ENCODE results near the gene C4orf50.

C4orf50 gene

DNA sequence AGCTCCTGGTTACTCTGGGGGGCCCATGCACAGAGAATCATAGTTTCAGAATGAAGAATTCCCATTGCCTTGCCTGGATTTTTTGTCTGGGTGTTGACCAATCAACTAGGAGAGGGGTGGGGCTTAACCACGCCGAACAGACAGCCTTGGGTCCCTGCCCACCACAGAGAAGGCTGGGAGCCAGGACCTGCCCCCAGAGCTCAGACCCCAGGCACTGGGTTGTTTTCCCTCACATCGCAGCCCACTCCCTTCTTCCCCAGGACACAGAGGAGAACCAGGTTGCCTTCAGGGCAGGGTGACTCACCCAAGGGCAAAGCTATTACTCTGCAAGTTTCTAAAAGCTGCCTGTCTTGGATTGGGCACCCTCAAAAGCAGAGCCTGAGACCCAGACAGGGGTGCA is 102.0 kb downstream of the C4orf50 start:
- no peak for DNase-seq

DNA sequence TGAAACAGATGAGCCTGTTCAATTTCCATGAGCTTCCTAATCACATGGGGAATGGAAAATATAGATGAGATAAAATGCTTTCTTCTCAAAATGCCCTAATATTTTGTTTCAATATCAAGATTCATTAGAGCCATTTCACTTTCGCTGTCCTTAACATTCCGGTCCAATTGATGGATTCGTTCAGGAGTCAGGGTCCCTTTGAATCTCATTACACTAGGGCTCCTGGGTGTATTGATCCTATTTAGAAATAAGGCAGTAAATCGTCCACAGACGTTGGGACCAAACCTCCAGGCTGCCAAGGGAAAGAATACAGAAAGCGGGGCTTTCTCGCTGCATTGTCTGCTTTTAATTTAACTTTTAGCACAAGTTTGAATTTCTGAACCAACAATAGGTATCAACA is 104.8 kb downstream of the C4orf50 start:
- DNase-seq: no peak

DNA sequence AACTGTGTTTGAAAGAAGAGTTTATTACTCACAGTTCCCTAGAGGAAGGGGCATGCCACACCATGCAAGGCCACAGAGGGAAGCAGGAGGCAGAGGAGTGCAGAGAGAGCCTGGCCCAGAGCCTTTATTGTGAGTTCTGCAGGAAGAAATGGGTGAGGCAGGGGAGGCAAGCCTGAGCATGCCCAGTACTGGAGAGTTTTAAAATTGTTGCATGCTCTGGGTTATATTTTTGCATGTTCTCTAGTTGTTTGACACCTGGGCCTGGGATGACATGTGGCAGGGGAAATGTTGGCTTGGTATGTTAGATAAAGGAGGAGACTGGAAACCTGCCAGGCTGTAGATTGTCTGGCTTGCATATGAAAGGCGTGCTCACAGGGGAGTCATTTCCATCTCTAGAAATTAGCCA is 105.6 kb downstream of the C4orf50 start:
- DNase-seq: no peak

DNA sequence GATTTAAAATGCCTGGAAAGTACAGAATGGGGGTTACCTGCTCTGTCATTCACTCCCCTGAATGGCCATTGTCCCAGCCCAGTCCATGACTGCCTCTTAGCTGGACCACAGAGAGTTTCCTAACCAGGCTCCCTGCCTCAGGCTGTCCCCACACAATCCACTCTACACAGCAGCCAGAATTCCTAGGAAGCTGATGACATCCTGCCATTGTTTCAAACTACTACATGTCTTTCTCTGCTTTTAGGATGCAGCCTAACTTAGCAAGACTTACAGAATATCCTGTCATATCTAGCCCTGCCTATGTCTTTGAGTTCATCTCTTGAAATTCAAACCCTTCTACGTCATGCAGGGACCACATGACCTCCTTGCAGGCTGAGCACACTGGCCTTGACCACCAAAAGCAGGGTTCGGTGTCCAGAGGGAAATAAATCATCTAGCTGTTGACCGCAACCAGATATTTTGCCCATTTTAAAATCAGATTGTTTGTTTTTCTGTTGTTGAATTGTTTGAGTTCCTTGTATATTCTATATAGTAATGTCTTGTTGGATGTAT is 109.3 kb downstream of the C4orf50 start:
- no peak for DNase-seq

DNA sequence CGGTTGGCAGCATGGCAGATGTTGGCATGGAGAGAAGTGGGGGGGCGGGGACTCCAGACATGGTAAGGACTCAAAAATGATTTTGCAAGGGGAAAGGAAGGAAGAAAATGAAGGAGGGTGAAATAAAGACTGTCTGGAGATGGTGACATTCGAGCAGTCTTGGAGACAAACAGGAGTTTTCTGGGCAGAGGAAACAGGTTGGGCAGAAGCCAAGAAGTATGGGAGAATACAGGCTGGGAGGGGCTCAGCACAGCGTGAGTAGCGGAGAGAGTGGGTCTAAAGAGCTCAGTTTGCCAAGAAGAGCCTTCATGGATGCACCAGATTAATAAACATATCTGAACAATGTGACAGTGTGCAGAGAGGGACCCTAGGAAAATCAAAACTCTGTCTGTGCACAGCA is 112.0 kb downstream of the C4orf50 start:
- DNase-seq: no peak

DNA sequence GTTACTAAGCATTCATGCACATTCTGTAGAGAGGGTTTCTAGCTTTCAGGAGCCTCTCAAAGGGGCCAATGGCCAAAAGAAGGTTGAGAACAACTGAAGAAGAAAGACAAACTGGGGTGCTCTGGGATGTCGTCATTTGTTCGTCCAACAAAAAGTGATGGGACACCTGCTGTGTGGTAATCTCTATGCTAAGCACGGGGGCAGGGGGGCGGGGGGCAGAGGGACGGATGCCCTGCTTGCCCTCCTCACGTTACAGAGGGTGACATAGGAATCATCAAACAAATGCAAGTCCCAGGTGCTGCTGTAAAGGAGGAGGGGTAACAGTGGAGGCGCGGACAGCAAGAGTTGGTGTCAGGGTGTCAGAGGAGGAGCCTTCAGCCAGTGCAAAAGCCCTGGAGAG is 112.5 kb downstream of the C4orf50 start:
- DNase-seq: no peak

DNA sequence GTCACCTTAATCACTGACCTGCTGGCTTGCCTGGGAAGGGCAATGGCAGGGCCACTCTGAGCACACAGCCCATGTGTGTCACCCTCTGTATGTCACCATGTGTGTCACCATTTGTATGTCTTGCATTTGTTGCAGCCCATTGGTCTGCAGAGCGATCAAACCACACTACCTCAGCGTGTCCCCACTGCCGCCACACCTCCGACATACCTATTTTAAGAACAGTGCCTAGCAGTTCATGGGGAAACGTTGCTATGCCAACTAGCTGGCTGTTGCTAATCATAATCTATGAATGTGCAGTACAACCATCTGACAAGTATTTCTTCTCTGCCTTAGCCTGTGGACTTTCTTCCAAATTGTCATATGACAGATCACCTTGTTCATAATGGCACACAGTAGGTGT is 117.4 kb downstream of the C4orf50 start:
- DNase-seq: no peak

DNA sequence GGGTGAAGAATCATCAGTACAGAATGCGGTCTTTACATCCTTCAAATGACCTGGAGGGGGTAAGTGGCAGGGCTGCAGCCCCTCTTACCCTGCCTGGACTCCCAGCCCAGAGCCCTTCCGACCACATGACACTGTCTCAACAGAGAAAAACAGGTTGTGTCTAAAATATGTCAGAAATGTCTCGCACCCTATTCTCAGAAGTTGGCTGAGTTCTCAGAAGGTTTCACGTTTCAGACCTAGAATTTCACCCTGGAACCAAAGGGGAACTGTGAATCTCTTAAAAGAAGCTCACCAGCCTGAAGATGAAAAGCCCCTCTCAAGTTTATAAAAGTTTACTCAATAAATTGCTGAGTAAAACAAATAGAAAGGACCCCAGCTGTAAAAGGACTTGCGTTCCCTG is 118.3 kb downstream of the C4orf50 start:
- no peak for DNase-seq

DNA sequence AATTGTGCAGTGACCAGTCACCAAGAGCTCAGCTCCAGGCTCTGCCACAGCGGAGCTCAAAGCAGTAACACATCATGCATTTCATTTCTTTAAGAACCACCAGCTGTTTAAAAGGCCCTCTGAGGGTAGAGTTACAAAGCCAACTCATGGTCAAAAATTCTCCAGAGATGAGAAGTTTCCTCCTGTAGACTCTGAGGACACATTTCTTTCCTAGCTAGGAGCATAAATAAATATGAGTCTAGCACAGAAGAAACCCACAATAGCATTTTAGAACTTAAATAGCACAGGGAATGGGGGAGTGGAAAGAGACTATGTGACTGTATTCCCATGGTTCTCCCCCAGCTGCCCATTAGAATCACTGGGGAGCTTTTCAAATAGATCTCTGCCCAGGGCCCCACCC is 118.8 kb downstream of the C4orf50 start:
- no peak for DNase-seq

DNA sequence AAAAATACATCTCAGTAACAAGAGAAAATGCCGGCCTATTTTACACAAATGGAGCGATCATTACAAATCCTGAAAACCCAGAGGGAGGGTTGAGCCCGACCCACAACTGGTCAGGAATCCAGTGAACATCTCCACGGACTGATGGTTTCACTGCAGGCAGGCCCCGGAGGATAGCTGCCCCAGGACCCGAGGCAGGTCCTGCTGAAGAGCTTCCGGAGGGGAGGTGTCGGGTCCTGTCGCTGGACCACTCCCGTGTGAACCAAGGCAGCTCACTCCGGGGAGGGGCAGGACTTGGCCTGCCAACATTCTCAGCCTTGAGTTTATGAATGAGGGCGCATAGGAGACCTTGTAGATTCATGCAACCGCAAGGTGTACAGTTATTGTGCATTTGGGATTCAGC is 120.6 kb downstream of the C4orf50 start:
- DNase-seq: no peak

DNA sequence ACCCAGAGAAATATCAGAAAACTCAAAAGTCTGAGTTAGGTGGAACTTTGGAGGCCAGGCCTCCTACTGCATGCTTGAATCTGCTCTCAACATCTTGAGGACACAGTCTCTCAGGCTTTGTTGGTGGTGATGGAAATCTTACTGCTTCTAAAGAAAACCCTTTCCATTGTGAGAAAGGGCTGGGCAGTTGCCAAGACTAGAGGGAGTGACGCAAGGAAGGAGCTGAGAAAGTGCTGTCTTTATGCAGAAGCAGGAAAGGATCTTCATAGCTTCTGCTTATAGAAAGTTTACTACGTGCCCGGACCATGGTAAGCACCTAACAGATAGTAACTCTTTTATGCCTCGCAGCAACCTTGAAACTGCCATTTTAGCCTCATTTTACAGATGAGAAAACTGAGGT is 122.9 kb downstream of the C4orf50 start:
- no peak for DNase-seq

DNA sequence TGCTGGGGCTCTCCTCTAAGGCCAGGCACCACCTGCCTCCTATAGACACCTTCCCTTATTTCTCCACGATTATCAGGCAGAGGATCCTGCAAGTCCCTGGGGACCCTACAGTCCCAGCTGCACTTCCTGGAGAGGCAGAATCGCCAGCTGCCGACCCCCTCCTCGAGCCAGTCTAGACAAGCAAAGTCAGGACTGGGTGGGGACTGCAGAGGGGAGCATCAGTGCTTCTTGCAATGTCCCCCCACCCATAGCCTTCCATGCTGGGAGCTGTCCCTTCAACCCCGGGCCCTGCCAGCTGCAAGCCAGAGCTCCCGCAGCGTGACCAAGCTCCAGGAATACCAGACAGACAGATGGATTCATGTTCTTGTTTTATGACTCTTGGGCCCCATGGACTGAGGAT is 124.0 kb downstream of the C4orf50 start:
- no peak for DNase-seq

DNA sequence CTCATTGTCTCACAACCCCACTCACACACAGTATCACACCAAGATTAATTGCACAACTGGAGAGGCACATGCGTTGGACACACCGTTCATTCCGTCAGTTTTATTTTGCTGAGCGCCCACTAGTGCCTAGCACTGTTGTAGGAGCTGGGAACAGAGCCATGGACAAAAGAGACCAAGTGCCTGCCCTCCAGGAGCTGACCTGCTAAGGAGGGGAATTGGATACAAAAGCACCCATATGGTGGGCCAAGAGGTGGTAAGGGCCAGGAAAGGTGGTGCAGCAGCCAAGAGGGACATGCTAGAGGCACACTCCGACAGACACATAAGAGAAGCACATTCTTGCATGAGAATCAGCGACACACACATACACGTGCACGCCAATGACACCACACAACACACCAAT is 124.6 kb downstream of the C4orf50 start:
- DNase-seq: no peak

DNA sequence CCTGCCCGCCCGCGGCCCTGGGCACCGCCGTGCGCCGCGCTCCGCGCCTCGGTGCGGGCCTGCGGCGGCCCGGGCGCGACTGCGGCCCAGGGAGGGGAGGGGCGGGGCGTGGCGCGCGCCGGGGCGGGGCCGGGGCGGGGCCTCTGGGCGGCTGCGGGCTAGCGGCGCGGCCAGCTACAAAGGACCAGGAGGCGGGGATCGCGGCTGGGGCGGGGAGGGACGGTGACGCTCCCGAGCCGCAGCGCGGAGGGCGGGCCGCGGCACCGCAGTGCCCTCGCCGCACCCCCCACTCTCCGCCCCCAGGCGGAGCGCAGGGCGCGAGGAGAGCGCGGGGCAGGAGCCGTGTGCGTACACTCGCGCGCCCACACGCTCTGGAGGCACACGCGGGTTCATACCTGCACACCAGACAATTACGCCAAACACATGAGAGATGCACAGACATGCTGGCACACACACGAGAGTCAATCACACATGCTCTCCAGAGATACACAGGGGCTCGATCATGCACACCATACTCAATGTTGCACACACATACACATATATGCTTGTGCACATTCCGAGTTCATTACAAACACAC is 125.1 kb downstream of the C4orf50 start, which contains the start of gene CRMP1:
Gene CRMP1, minus strand, starts transcription at position 83 of the 577 bp plus-strand sequence. CDS start 117 bp downstream, outside the sequence.
- no peak for DNase-seq

DNA sequence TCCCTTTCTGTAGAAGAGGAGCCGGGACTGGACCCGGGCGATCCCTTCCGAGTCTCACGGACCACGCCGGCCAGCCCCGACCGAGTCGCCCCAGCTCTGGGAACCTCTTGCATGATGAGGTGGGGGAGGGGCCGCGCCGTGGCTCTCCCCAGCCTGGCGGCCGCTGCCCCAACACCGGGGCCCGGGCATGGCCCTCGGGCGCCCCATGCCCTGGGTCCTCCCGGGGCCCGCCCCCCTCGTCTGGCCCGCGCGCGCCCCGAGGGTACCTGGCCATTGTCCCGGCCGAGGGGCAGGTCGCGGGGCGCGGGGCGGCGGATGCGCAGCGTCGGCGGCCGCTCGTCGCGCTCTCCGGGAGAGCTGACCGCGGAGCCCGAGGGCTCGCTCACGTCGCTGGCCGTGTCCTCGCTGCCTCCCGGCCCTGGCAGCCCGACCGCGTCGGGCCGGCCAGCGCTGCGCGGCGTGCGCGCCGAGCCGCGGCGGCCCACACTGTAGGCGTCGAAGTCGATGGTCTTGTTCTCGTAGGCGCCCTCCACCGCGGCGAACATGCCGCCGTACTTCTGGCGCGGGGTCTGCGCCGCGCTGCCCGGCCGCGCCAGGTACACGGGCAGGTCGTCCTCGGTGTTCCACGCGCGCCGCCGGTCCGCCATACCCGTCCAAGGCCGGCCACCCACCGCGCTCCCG is 125.8 kb downstream of the C4orf50 start:
- DNase-seq: no peak

DNA sequence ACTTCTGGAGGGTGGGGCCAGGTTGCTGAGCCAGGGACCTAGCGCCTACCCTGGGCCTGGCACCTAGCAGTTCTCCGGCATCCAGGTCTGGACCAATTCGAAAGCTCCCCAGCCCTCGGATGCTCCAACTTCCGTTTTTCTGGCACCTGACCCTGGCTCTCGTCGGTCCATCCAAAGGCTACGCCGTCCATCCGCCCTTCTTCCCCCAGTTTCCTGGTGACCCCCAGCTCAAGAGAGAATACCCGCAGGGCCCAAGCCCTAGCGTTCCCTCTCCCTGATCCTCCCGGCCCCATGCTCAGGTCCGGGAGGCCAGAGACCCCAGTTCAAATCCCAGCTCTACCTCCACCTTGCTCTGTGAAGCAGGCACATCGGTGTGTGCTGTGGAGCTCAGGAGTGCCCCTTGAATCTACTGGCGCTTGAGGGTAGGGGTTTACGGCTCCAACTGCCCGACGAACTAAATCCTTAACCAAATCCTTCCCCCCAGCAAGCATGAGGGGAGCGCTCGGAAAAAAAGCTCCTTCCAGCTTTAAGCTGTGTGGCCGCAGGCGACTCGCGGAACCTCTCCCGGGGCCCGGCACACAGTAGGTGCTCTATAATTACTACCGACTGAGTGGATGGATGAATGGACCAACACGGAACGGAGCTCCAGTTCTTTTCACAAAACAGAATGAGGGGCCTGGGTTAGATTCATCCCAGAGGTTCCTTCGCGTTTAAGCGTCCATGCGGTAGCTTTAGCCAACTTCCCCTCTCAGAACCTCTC is 126.5 kb downstream of the C4orf50 start:
- no peak for DNase-seq

DNA sequence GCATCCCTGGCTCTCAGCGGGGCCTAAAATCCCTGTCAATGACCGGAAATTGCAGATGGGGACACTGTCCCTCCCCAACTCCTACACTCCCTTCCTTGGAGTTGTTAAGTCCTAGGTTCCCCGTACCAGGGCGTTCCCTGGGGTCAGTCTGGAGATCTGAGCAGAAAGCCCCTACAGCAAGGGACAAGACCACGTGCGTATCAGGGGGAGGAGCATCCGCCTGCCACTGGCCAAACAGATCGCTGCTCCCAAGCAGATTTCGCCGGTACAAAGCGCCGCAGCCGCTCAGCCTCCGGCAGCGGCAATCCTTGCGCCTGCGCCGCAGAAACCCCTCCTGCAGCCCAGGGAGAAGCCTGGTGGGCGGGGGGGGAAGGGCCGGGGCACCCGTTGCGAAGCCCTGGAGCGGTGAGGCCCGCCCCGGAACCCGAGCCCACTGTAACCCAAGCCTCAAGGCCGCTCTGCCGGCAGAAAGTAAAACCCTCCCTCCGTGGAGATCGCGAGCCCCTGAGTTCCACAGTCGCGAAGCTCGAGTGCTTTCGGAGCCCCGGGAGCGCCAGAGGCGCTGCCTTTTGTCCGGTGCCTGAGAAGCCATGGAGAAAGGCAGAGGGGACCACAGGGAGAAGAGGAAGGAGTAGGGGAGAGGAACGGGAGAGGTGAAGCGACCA is 128.0 kb downstream of the C4orf50 start:
- peak; percentile 88 for DNase-seq

DNA sequence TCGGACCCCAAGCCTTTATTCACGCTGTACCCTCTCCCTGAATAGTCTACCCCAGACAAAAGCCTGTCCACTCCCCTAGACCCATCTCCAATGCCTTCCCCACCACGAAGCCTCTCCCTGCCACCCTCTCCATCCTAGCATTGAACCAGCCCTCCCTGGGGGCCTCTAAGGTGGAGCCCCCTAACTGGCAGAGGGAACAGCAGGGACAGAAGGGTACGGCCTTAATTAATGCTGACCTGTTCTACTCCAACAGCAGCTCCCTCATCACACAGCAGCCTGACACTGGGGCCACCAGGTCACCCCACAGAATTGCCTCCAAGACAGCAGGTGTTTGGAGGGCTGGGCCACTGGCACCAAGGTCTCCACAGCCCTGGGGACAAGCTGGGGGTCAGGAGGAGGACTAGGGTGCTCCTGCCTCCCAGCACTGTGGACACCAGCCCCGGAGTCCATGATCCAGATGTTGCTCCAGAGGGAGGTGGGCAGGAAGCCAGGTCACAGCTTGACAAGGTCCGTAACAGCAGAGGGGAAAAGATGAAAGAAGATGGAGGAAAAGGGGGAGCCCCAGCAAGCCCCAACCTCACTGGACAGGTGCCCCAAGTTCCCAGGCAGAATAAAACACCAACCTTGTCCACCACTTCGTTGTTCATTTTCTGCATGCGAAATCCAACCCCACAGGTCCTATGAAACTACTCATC is 129.1 kb downstream of the C4orf50 start:
- no peak for DNase-seq

DNA sequence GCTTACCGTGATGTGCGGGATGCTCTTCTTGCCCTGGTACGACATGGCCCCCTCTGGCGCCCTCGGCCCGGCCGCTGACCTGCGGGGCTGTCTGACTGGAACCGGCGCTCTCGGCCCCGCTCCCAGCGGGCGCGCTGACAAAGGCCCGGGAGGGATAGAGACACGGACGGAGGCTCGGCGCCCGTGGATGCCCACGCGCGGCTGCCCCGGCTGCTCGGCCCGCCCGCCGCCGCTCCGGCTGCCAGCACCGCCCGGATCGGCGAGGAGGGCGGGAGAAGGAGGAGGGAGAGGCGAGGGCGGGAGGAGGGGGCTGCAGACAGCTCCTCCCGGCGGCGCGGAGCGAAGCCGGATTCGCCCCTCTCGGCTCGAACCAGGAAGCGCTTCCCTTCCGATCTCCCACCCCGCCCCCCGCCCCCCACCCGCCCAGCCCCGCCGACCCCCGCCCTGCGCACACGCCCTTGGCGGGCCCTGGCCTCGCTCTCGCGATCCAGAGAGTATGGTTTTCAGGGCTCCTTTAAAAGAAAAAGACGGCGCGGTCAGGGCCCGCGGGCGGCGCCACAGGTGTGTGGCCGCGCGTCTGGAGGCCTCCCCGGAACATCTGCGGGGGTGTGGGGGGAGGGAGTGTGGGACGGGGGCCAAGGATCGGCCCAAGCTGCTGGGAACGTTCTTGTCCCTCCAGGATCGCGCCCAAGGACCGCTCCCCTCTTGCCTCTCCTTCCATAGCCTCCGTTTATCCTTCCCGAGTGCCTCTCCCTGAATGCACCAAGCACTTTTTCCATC is 129.8 kb downstream of the C4orf50 start:
- DNase-seq: no peak

DNA sequence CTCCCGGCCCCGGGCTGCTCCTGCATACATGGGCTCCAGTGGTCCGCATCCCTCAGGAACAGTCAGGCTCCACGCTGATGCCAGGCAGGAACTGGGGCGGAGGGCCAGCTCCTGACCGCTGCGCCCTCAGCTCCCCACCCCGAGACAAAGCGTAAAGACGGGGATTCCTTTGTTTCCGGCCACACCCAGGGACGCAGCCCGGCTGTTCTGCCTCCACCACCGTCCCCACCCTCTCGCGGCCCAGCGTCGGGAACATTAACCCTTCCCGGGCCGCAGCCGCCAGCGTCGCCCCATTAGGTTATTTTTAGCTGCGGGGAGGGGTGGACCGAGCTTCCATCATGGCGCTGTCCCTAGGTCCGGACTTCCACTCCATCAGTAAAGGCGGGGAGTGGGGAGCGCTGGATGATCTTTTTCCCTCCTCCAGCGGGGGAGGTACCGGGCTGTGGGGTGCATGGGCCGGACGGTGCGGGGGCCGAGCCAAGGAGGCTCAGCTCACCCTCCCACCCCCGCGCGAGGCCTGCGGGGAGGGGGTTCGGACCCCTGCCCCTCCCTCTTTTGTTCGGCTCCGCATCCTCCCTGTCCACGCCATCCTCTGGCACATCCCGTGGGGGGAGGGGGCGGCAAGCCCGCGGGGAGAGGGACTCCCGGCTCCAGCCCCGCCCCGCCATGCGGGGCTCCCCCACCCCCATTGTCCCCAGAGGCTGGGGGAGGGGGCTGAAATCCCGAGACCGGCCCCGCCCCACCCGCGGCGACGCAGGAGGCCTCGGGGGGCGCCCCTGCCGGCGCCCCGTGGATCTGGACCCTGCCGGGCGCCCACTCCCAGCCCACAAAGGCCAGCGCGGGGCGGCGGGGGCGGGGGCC is 130.6 kb downstream of the C4orf50 start:
- no peak for DNase-seq

DNA sequence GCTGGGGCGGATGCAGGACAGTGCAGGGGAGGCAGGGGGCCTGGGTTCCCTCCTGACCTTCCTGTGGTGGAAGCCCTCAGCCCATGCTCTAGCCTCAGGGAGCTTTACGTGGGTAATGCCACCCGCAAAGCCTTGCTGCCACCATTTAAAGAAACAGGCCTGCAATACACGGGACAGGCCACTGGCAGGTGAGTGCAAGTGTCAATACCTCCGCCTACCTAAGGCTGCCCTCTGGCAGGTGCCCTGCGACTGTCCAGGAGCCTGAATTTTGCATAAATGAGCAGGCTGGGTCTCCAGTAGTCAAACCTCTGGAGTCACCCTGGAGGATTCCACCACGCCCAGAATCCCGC is 131.2 kb downstream of the C4orf50 start:
- DNase-seq: no peak

Measured in NCI-H2081 treated with DMSO at 0.1 percent for 48 hours (cell line).